Gastrocnemius medialis (tissue), 4 donors: ENCODE results near the gene C1orf185.

ENCODE experiments used
- CTCF ChIP-seq, 5 experiments: fragments of 450-650 bp in 3 of 5; fragments of 200-600 bp in 2 of 5; sonication (generic) in 2 of 5; IDR thresholded peaks in 4 of 5; conservative IDR thresholded peaks in 1 of 5; 1 replicate in 4 of 5; 2 replicates in 1 of 5; pipeline ENCODE4 v1.5.1; 2016 to 2019; ENCODE audit warnings: antibody characterized with exemption in 5 of 5, mild to moderate bottlenecking in 3 of 5, moderate library complexity in 3 of 5
- POLR2A ChIP-seq, 2 donors: fragments of 450-650 bp; IDR thresholded peaks; one replicate each; pipeline ENCODE4 v1.6.1; 2017; ENCODE audit warnings: antibody characterized with exemption in 2 of 2, mild to moderate bottlenecking in 2 of 2, moderate library complexity in 2 of 2

DNA sequence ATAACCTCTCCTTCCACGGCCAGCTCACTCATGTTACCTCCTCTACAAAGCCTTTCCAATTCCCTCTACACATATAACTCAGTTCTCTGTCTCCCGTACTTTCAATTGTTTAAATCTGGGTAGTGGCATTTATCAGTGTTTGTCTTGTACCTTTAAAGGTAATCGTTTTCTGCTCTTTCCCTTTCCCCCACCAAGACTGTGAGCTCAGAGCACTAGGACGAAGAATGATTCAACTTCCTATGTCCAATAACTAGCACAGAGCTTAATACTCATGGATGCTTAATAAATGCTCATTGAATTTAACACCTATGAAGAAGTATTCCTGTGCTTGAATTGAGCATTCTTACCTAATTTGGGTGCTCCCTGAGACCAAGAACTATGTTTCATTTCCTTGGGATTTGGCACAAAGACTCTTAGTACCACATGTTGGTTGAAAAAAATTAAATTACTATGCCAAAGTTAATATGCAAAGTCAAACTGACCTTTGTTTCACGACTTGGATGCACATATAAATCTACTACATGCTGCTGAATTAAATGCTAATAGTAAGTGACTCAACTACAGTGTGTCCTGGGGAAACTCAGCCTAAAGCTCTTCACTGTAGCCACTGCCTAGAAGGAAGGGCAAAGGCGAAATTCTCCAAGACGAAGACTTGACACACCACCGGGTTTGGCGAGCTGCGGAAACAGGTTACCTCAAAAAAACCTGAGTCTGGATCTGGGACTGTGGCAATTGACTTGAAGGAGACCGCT is 30.6 kb upstream of the C1orf185 start:
- TF ChIP-seq CTCF (IDR thresholded peaks at IDR 0.05 in 4 of 5, conservative IDR thresholded peaks at IDR 0.05 in 1 of 5) (no peak), POLR2A (IDR thresholded peaks at IDR 0.05) (no peak)
